Tracheal epithelial cell (primary cell): ENCODE measurements around the gene ARFRP1. TPM values are rescaled to one million over a fixed set of nuclear protein-coding genes. Genes with fewer than 3 reads are reported as not detected.

Source experiments
- total RNA-seq: library from RNA; depleted of rRNA; stranded (reverse); fragments of >200 nt; gene quantifications from 2 replicates; pipeline ENCODE4 v1.2.1, GENCODE V29; 2014

ARFRP1 gene
- total RNA-seq, result 17.5 and 42.9 TPM in 2 replicates

GRCh38 chr20:63707558-63708300 is at the start of gene ARFRP1, which contains the start of gene ZGPAT:
ARFRP1 (minus strand) TSS chr20:63707976; CDS start chr20:63707091, 885 bp downstream.
ZGPAT (plus strand) TSS chr20:63708039; CDS start chr20:63708581, 542 bp downstream.

GRCh38 chr20:63739130-63740069 is 31.6 kb upstream of the ARFRP1 start, which contains the start of gene SLC2A4RG:
SLC2A4RG (plus strand) TSS chr20:63739776; CDS start chr20:63739913, 137 bp downstream.

GRCh38 chr20:63735859-63736718 is 28.3 kb upstream of the ARFRP1 start, which contains the start of gene LIME1:
LIME1 (plus strand) TSS chr20:63736664; CDS start chr20:63737550, 886 bp downstream.

GRCh38 chr20:63696628-63697356 is 11.0 kb downstream of the ARFRP1 start, which contains the start of gene TNFRSF6B:
TNFRSF6B (plus strand) TSS chr20:63696652; CDS start chr20:63696768, 116 bp downstream.

GRCh38 chr20:63657937-63658748 is 49.6 kb downstream of the ARFRP1 start, which contains the start of gene RTEL1:
RTEL1 (plus strand) TSS chr20:63658312; CDS start chr20:63659403, 1,091 bp downstream.

GRCh38 chr20:63653041-63653973 is 54.5 kb downstream of the ARFRP1 start, which contains the start of gene STMN3:
STMN3 (minus strand) TSS chr20:63653424; CDS start chr20:63653345, 79 bp downstream.

Other genes with a start within 250 kb of the ARFRP1 start
- not detected in 2 replicates for gene KCNQ2, start 235.3 kb downstream of the ARFRP1 start, total RNA-seq
- 0.43 and 0.96 TPM in 2 replicates for gene EEF1A2, start 208.9 kb downstream of the ARFRP1 start, total RNA-seq
- 66.5 and 77.1 TPM in 2 replicates for gene PPDPF, start 187.2 kb downstream of the ARFRP1 start, total RNA-seq
- gene PTK6, start 170.6 kb downstream of the ARFRP1 start, total RNA-seq, result 31.1 and 59.7 TPM in 2 replicates
- gene SRMS, start 160.2 kb downstream of the ARFRP1 start, total RNA-seq, result 0.43 TPM in 1 of 2 replicates, not detected in the other
- 0.85 and 3.1 TPM in 2 replicates for gene FNDC11, start 153.8 kb downstream of the ARFRP1 start, total RNA-seq
- gene HELZ2, start 133.7 kb downstream of the ARFRP1 start, total RNA-seq, result 20.7 and 80.2 TPM in 2 replicates
- gene GMEB2, start 80.9 kb downstream of the ARFRP1 start, total RNA-seq, result 11.1 and 15.3 TPM in 2 replicates
- 0.85 and 7.7 TPM in 2 replicates for gene STMN3, start 54.6 kb downstream of the ARFRP1 start, total RNA-seq
- gene RTEL1, start 49.7 kb downstream of the ARFRP1 start, total RNA-seq, result 2.8 and 5.3 TPM in 2 replicates
- gene TNFRSF6B, start 11.3 kb downstream of the ARFRP1 start, total RNA-seq, result 7.5 and 254 TPM in 2 replicates
- 13.2 and 21.2 TPM in 2 replicates for gene ZGPAT, start 63 bp upstream of the ARFRP1 start, total RNA-seq
- 1.7 and 2.7 TPM in 2 replicates for gene LIME1, start 28.7 kb upstream of the ARFRP1 start, total RNA-seq
- gene SLC2A4RG, start 31.8 kb upstream of the ARFRP1 start, total RNA-seq, result 26.3 and 44.1 TPM in 2 replicates
- gene ZBTB46, start 123.3 kb upstream of the ARFRP1 start, total RNA-seq, result 0.43 and 2.9 TPM in 2 replicates
- gene ABHD16B, start 153.5 kb upstream of the ARFRP1 start, total RNA-seq, result not detected in 2 replicates
- 130 and 165 TPM in 2 replicates for gene TPD52L2, start 157.3 kb upstream of the ARFRP1 start, total RNA-seq
- 99.7 and 137 TPM in 2 replicates for gene DNAJC5, start 187.2 kb upstream of the ARFRP1 start, total RNA-seq
- gene UCKL1, start 248.4 kb upstream of the ARFRP1 start, total RNA-seq, result 23.9 and 31.6 TPM in 2 replicates